Coronary artery (tissue), 2 donors: Measurements from ENCODE around the gene OLFML3.
"Not testable (repeated sequence)": the region's sequence is repeated elsewhere in the genome, so short reads cannot be mapped to it uniquely, and the experiment has no call there.

Experiments
- DNase-seq: peaks from one replicate; pipeline ENCODE4 v3.0.0-alpha.2; 2017; ENCODE audit warnings: low spot score
- H3K27ac ChIP-seq, 2 donors: fragments of 200-600 bp; sonication (generic); one replicate each; pipeline ENCODE4 v1.5.1; 2016 to 2019
- H3K4me3 ChIP-seq: fragments of 200-600 bp; sonication (generic); 2 replicates; pipeline ENCODE4 v1.5.1; 2016; ENCODE audit warnings: mild to moderate bottlenecking, moderate library complexity
- TF ChIP-seq, protein P1 (sequence below): fragments of 200-600 bp; sonication (generic); IDR thresholded peaks from one replicate; pipeline ENCODE4 v1.5.1; 2019; ENCODE audit warnings: antibody characterized with exemption

The OLFML3 gene

GRCh38 chr1:113943028-113943811 is 36.1 kb upstream of the OLFML3 start:
- no peak overlapping the region for H3K4me3 ChIP-seq
- TF ChIP-seq, protein P1, sequence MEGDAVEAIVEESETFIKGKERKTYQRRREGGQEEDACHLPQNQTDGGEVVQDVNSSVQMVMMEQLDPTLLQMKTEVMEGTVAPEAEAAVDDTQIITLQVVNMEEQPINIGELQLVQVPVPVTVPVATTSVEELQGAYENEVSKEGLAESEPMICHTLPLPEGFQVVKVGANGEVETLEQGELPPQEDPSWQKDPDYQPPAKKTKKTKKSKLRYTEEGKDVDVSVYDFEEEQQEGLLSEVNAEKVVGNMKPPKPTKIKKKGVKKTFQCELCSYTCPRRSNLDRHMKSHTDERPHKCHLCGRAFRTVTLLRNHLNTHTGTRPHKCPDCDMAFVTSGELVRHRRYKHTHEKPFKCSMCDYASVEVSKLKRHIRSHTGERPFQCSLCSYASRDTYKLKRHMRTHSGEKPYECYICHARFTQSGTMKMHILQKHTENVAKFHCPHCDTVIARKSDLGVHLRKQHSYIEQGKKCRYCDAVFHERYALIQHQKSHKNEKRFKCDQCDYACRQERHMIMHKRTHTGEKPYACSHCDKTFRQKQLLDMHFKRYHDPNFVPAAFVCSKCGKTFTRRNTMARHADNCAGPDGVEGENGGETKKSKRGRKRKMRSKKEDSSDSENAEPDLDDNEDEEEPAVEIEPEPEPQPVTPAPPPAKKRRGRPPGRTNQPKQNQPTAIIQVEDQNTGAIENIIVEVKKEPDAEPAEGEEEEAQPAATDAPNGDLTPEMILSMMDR = no peak
- H3K27ac ChIP-seq = no peak overlapping the region
- DNase-seq = no peak

GRCh38 chr1:113945329-113945728 is 33.9 kb upstream of the OLFML3 start:
- Histone ChIP-seq H3K4me3 (no peak overlapping the region), H3K27ac (no peak overlapping the region)
- TF ChIP-seq, protein P1 = no peak
- DNase-seq = no peak

GRCh38 chr1:113946112-113946511 is 33.2 kb upstream of the OLFML3 start:
- Histone ChIP-seq H3K27ac (no peak overlapping the region), H3K4me3 (no peak overlapping the region)
- TF ChIP-seq, protein P1 = no peak
- DNase-seq = no peak

DNA sequence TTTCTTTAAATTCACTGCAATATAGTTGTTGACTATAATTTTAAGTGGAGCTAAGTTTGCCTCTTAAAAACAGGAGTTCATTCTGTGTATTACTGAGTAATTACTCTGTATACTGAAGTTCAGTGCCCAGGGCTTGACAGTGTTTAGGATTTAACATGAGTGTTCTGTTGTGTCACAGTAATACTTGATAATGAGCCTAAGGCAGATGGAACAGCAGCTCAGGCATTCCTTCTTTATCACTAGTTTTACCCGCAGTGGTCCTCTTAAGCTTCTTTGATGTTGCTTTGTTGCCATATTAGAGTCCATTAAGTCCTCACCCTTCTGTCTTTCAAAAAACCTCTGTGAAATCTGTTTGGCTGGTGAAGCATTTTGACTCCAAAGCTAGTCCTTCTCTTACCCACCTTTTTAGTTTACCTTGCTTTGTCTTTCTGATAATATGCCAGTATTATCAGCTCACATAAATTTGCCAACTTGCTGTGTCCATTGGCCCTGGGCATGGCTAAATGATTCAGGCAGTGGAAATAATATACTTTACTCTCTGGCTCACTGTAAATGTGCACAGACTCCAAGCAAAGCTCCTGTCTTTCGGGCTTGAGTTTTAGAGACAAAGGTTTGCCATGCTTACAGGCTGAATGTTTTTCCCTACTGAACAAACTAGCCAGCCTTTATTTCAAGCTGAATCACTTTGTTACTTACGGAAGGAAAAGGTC is 32.4 kb upstream of the OLFML3 start:
- H3K27ac ChIP-seq = no peak overlapping the region
- H3K4me3 ChIP-seq = peak overlapping the region; percentile 16
- TF ChIP-seq, protein P1 = no peak
- no peak for DNase-seq

DNA sequence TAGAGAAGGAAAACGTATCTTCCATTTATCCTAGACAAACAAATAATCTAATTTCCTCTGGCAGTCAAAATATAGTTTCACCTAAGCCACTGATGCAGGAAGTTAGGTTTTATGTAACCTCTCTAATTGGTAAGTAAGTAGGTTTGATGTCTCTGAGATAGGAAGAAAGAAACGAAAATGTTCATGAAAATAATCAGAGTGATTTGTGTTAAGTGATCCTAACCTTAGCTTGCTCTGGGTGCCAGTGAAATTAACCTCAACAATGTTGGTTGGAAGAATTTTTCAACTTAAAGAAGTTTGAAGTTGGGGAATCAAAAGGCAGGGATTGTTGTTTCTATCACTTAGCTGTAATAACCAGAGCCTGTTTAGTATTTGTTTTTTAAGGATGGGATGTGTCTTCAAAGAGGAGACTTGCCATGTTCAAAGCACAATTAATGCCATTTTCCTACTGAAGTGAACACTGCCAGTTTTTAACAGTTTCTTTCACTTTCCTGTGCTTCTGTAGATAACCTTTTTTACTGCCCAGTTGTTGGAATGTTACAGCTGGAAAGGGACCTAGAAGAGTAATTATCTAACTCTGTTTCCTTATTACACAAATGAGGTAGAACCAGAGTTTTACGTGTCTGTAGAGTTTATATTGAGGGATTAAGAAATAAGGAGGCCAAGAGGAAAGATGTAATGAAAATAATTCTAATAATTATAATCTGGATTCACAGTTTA is 31.7 kb upstream of the OLFML3 start:
- TF ChIP-seq, protein P1 = no peak
- peak overlapping the region; percentile 16 for H3K4me3 ChIP-seq
- DNase-seq = no peak
- H3K27ac ChIP-seq = no peak overlapping the region

DNA sequence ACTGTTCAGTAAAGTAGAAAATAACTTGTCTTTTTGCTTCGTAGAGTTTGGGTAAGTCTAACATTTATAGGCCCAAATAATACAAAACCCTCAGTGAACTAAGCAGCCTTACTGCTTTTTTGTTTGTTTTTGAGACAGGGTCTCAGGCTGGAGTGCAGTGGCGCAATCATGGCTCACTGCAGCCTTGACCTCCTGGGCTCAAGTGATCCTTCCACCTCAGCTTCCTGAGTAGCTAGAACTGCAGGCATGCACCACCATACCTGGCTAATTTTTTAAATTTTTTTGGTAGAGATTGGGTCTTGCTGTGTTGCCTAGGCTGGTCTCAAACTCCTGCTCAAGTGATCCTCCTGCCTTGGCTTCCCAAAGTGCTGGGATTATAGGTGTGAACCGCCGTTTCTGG is 31.1 kb upstream of the OLFML3 start:
- not testable (repeated sequence) for H3K4me3 ChIP-seq, H3K27ac ChIP-seq, DNase-seq

GRCh38 chr1:113949007-113949406 is 30.3 kb upstream of the OLFML3 start:
- no peak for DNase-seq
- peak overlapping the region in 1 of 2 donors; percentile 27 for H3K27ac ChIP-seq
- H3K4me3 ChIP-seq = no peak overlapping the region
- TF ChIP-seq, protein P1 = no peak
